Measurements from ENCODE around the gene HSBP1L1. TPM values are rescaled to one million over a fixed set of nuclear protein-coding genes. Genes with fewer than 3 reads are reported as not detected.

HSBP1L1 gene
- total RNA-seq, 2 experiments from 2014 or later: 42.6 to 42.7 TPM

- H3K4me3 ChIP-seq (ENCODE audit: low read length): no peak overlapping the region
- no peak overlapping the region for H3K27ac ChIP-seq (ENCODE audit: low read depth in 1 of 2, low read length in 2 of 2)
- H3K36me3 ChIP-seq (ENCODE audit: insufficient read depth, low read length): peaks cover 24% of the 10 kb centered on the region
- peaks cover 64% of the 10 kb centered on the region for H3K36me3 Mint-ChIP-seq (ENCODE audit: low read depth)
- DNase-seq (peak in 2 of 14 experiments; percentile 24 to 40), ATAC-seq (ENCODE audit: poor library complexity) (peak; percentile 62)
- POLR2A ChIA-PET: interaction anchor here (1.5 kb wide), 1 partner anchor 31 kb away, joined by 4 read pairs; no protein-coding TSS in a partner anchor
- H3K9me3 ChIP-seq (ENCODE audit: control insufficient read depth in 1 of 2, insufficient read depth in 1 of 2, low read length in 2 of 2): no peaks in the 10 kb centered on the region
- H3K27me3 ChIP-seq (ENCODE audit: control insufficient read depth in 1 of 2, insufficient read depth in 2 of 2, low read length in 2 of 2): no peaks in the 10 kb centered on the region
- intact Hi-C loops (cut with DNase I, micrococcal nuclease): no loop called here
- CTCF ChIA-PET: no interaction called here
- H3K4me3 Mint-ChIP-seq: peak overlapping the region; percentile 8
- H3K4me1 Mint-ChIP-seq (ENCODE audit: low read depth): peaks cover 75% of the 10 kb centered on the region
- H3K27me3 Mint-ChIP-seq: no peaks in the 10 kb centered on the region
- peaks cover 54% of the 10 kb centered on the region for H3K4me1 ChIP-seq (ENCODE audit: insufficient read depth, low read length)
- no peak for TF ChIP-seq CTCF (IDR thresholded peaks at IDR 0.05)
- no peaks in the 10 kb centered on the region for H3K9me3 Mint-ChIP-seq
- peak overlapping the region; percentile 80 for H3K27ac Mint-ChIP-seq
Observed at GRCh38 chr18:79982736-79983135, 18.3 kb downstream of the HSBP1L1 start.

GRCh38 chr18:79983253-79983652 lies 18.8 kb downstream of the HSBP1L1 start:
- ChIA-PET CTCF (interaction anchor here (1.1 kb wide), 1 partner anchor 31 kb away, joined by 3 read pairs; the partner anchor contains the start of gene SLC66A2), POLR2A (interaction anchor here (1.5 kb wide), 1 partner anchor 31 kb away, joined by 4 read pairs; no protein-coding TSS in a partner anchor)
- no peaks in the 10 kb centered on the region for H3K9me3 Mint-ChIP-seq
- peak overlapping the region; percentile 80 for H3K27ac Mint-ChIP-seq
- ATAC-seq (ENCODE audit: poor library complexity) (no peak), DNase-seq (no peak)
- intact Hi-C loops (cut with DNase I, micrococcal nuclease): no loop called here
- H3K27me3 Mint-ChIP-seq: no peaks in the 10 kb centered on the region
- Histone ChIP-seq H3K4me1 (ENCODE audit: insufficient read depth, low read length) (peaks cover 54% of the 10 kb centered on the region), H3K9me3 (ENCODE audit: control insufficient read depth in 1 of 2, insufficient read depth in 1 of 2, low read length in 2 of 2) (no peaks in the 10 kb centered on the region), H3K36me3 (ENCODE audit: insufficient read depth, low read length) (peaks cover 24% of the 10 kb centered on the region), H3K4me3 (ENCODE audit: low read length) (no peak overlapping the region), H3K27me3 (ENCODE audit: control insufficient read depth in 1 of 2, insufficient read depth in 2 of 2, low read length in 2 of 2) (no peaks in the 10 kb centered on the region), H3K27ac (ENCODE audit: low read depth in 1 of 2, low read length in 2 of 2) (no peak overlapping the region)
- no peak overlapping the region for H3K4me3 Mint-ChIP-seq
- peaks cover 61% of the 10 kb centered on the region for H3K36me3 Mint-ChIP-seq (ENCODE audit: low read depth)
- H3K4me1 Mint-ChIP-seq (ENCODE audit: low read depth): peaks cover 76% of the 10 kb centered on the region
- TF ChIP-seq CTCF (IDR thresholded peaks at IDR 0.05): no peak

GRCh38 chr18:79983793-79984192 lies 19.4 kb downstream of the HSBP1L1 start:
- peak overlapping the region; percentile 80 for H3K27ac Mint-ChIP-seq
- Histone ChIP-seq H3K4me1 (ENCODE audit: insufficient read depth, low read length) (peaks cover 55% of the 10 kb centered on the region), H3K9me3 (ENCODE audit: control insufficient read depth in 1 of 2, insufficient read depth in 1 of 2, low read length in 2 of 2) (no peaks in the 10 kb centered on the region), H3K4me3 (ENCODE audit: low read length) (no peak overlapping the region), H3K27me3 (ENCODE audit: control insufficient read depth in 1 of 2, insufficient read depth in 2 of 2, low read length in 2 of 2) (no peaks in the 10 kb centered on the region), H3K36me3 (ENCODE audit: insufficient read depth, low read length) (peaks cover 24% of the 10 kb centered on the region), H3K27ac (ENCODE audit: low read depth in 1 of 2, low read length in 2 of 2) (no peak overlapping the region)
- no peaks in the 10 kb centered on the region for H3K27me3 Mint-ChIP-seq
- peaks cover 63% of the 10 kb centered on the region for H3K36me3 Mint-ChIP-seq (ENCODE audit: low read depth)
- peak overlapping the region; percentile 52 for H3K4me3 Mint-ChIP-seq
- H3K4me1 Mint-ChIP-seq (ENCODE audit: low read depth): peaks cover 76% of the 10 kb centered on the region
- ATAC-seq (ENCODE audit: poor library complexity) (no peak), DNase-seq (no peak)
- POLR2A ChIA-PET: interaction anchor here (1.5 kb wide), 1 partner anchor 32 kb away, joined by 4 read pairs; no protein-coding TSS in a partner anchor
- H3K9me3 Mint-ChIP-seq: no peaks in the 10 kb centered on the region
- no peak for TF ChIP-seq CTCF (IDR thresholded peaks at IDR 0.05)
- CTCF ChIA-PET: interaction anchor here (1.1 kb wide), 1 partner anchor 32 kb away, joined by 3 read pairs; the partner anchor contains the start of gene SLC66A2
- intact Hi-C loops (cut with DNase I, micrococcal nuclease): no loop called here
